GM19099 (cell line): ENCODE data around the gene SMARCAL1.

Experiments used
- POLR2A ChIP-seq: IDR thresholded peaks from 3 replicates; pipeline ENCODE4 v1.6.1; 2011; ENCODE audit warnings: low read depth; ENCODE audit not compliant: insufficient read length; ENCODE audit errors: extremely low read depth

SMARCAL1 gene

DNA sequence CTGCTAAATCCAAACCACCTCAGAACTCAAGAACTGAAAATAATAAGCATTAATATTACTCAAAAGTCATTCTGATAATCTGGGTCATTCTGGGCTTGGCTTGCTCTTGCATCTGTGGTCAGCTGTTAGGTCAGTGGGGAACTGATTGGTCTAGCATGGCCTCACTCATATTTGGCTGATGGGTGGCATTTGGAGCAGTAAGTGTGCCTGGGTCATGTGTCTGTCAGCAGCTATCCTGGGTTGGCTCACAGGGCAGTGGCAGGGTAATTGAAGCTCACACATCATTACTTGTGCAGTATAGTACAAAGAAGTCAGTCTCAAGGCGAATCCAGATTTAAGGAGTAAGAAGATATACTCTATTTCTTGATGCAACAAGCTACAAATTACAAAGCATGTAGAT lies 95.9 kb downstream of the SMARCAL1 start:
- TF ChIP-seq POLR2A: no peak

DNA sequence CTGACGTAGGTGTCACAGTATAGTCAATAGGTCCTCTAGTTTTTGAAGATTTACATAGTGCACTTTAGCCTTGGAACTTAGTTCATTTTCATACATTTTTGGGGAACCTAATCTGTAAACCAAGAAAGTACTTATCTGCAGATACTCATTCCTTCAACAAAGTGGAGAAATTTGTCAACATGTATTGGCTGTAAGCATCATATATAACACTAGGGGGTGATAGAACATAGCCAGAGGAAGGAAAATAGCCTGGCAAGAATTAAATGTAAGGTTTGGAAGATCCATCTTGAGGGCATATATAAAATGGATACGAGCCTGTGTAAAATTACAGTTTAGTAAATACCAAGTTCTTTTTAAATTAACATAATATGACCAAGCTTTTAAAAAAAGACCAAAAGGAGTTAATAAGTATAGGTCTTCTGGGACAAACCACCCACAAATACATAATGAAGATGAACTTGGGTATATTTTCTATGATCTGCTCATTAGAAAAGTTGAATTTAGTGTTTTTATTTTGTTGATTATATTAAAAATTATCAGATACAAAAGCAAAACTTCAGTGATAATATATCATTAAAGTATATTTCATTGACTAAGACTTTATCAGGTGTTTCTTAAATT lies 104.6 kb downstream of the SMARCAL1 start:
- no peak for TF ChIP-seq POLR2A

DNA sequence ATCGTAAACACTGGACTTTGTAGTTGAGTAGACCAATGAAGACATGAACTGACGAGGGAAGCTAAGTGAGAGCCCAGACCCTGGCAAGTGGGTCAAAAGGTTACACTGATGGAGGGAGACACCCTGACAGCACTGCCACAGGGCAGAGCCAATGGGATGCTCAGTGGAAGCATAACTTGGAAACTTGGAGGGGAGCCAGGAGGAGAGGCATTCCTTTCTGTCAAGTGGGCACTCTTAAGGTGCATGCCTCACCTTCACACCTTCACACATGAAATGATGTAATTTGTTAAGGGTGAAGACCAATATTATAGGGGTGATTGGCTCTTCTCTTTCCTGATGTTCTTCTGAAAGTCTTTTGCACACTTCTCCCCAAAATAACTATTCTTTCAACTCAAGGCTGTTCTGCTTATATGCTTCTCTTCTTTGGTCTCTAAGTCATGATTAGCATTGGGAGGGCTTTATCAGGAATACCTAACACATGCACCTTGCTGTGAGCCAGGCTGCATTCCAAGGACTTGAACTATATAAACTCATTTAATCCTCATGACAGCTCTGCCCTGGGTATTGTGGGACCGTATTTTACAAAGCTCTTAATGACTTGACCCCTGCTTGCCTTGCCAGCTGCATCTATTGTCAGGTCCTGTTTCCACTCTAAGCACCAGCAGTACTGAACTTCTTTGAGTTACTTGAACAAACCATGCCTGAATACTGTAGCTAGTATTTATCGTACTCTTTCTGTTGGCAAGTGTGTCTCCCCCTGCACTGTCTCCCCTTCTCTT lies 105.4 kb downstream of the SMARCAL1 start:
- TF ChIP-seq POLR2A: no peak

DNA sequence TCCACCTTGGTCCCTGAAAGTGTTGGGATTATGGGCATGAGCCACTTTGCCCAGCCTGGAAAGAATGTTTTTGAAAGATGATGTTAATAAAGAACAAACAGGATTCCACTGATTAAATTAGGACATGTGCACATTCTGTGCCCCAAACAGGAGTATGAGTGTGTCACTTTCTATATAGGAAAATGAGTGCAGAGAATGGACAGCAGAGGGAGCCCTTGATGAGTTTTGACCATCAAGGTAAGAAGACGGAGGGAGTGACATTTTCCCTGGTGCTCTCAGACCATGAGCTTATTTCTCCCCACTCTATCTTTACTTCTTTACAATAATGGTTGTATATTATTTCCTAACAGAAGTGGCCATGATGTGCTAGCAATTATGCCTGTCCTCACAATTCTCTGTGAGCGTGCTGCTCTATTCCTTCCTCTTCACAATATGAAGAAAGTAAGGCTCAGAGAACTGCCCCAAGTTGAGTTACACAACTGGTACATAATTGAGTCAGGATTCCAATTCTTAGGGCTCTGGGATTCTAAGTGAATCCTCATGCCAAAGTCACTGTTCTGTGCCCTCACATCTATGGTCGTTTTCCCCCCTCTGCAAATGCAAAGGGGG lies 107.0 kb downstream of the SMARCAL1 start:
- no peak for TF ChIP-seq POLR2A

DNA sequence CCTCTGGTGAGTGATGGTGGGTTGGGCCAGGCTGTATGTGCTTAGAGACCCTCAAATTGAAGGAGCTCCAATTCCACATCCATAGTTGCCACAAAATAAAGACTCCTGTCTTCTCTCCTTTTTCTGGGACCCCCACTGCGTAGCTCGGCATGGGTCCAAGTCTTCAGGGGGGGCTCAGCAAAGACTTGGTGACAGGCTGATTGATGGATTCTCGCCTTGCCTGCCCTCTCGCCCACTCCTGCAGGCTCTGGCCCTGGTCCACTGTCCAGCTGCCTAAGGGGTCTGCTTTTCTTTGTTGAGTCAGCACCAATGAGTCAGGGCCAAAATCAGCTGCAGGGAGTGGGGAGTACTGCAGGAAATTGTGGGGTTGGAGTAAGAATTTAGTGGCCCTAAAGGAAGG lies 107.8 kb downstream of the SMARCAL1 start:
- TF ChIP-seq POLR2A: no peak

DNA sequence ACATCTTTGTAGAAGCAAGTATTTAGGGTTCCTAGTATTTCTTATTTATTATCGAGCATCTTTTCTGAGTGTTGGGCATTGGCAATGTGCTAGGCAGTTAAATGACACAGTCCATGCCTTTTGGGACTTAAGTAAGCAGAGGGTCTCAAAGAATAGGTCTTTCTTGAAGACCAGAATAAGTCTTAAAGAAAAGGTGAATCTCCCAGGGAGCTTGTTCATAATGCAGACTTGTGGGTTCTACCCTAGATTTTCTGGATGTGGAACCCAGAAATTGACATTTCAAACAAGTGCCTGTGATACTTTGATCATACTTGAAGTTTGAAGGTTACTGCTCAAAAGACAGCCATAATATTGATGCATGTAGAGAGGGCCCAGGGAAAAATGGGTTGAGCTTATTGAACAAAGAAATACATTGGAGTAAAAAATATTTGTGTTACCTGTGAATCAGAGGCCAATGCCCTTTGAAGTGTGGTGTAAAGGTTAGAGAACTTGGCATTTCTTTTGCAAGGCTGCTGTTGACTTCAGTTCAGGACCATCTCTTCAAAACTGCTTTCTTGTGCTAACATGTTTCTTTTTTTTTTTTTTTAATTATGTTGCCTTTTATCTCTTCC lies 110.7 kb downstream of the SMARCAL1 start:
- no peak for TF ChIP-seq POLR2A

DNA sequence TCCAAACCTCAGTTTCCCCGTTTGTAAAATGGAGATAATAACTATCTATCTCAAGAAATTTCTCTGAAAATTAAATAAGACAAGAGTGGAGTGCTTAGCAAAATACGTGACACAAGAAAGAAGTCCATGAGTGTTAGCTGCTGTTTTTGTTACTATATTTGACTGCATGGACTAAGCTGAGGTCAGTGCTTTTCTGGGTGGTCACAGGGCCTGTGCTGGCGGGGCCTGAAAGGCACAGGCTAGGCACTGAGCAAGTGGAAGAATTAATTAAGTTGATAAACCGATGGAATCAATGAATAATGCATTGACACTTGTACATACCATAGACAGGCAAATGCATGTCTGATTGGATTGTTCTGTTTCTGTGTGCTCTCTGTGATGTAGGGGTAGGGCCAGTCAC lies 113.7 kb downstream of the SMARCAL1 start:
- TF ChIP-seq POLR2A: no peak

DNA sequence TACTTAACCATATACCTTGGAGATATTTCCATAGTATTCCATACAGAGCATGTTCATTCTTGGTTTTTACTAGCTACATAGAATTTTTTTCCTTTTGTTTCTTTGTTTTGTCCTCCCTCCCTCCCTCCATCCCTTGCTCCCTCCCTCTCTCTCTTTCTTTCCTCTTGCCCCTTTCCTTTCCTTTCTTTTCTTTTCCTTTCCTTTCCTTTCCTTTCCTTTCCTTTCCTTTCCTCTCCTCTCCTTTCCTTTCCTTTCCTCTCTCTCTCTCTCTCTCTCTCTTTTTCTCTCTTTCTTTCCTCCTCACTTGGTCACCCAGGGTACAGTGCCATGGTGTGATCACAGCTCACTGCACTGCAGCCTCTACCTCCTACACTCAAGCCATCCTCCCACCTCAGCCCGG lies 114.7 kb downstream of the SMARCAL1 start:
- no peak for TF ChIP-seq POLR2A

DNA sequence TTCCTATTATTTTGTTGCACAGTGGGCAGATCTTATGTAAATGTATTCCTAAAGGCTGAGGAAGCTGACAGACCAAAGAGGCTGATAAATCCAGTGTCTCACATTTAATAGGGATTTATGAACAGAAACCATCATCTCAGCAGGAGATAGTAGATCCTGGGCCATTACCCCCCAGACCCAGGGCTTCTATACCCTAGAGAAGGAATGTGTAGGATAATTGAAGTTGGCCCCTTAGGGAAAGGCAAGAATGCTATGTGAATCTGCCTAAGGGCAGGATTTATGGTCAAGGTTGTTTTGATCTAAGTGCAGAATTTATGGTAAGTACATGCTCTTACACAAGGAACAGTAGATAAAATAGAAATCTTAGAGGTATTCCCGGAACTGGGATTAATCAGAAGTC lies 115.3 kb downstream of the SMARCAL1 start:
- no peak for TF ChIP-seq POLR2A

DNA sequence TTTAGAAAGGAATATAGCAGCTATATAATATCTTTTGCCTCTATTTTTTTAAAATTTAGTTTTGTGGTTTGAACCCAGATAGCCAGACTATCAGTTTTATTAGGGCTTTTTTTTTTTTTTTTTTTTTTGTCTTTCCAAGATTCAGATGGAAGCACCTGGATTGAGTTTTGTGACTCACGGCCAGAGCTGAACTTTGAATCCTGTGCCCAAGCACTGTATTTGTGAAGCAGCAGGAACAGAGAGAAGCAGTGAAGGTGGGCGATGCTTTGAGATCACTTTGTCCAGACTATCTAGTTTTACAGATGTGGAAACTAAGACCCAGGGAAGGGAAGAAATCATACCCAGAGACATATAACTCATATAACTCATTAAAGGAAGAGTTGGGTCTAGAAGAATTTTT lies 120.3 kb downstream of the SMARCAL1 start:
- TF ChIP-seq POLR2A: no peak
